ENCODE results near the gene ACTR2. TPM values are rescaled to one million over a fixed set of nuclear protein-coding genes. Genes with fewer than 3 reads are reported as not detected.

ACTR2 gene
- total and polyA plus RNA-seq, 7 experiments from 2014 or later = 180 to 435 (median 255) TPM

- DNase-seq (no peak), ATAC-seq (no peak)
- ChIA-PET CTCF (no interaction called here), POLR2A (interaction anchor here (0.6 kb wide), 1 partner anchor 14 kb away, joined by 3 read pairs; no protein-coding TSS in a partner anchor)
- peaks cover 14 to 26% (median 21%) of the 10 kb centered on the region in 7 donors for H3K4me1 Mint-ChIP-seq
- Histone ChIP-seq H3K36me3 (ENCODE audit: control insufficient read depth in 2 of 3, insufficient read depth in 3 of 3, low read length in 3 of 3) (peaks cover 10 to 69% (median 14%) of the 10 kb centered on the region in 3 experiments), H3K4me3 (ENCODE audit: low read length) (no peak overlapping the region), H3K9me3 (ENCODE audit: control insufficient read depth in 2 of 3, low read length in 3 of 3) (no peaks in the 10 kb centered on the region), H3K4me1 (ENCODE audit: control insufficient read depth in 2 of 2, insufficient read depth in 2 of 2, low read length in 2 of 2) (no peaks in the 10 kb centered on the region), H3K27ac (ENCODE audit: low read depth, low read length) (no peak overlapping the region), H3K27me3 (ENCODE audit: control insufficient read depth in 2 of 2, insufficient read depth in 2 of 2, low read length in 2 of 2) (no peaks in the 10 kb centered on the region)
- H3K9me3 Mint-ChIP-seq = no peaks in the 10 kb centered on the region
- H3K27ac Mint-ChIP-seq = no peak overlapping the region
- intact Hi-C loops (cut with micrococcal nuclease) = loop anchor here (10.0 kb wide), 2 partner anchors 123 to 173 kb away; partner anchors contain the start of gene SPRED2 (in 1 of the 2)
- peaks cover 3 to 22% (median 16%) of the 10 kb centered on the region in 5 donors for H3K36me3 Mint-ChIP-seq
- H3K27me3 Mint-ChIP-seq = no peaks in the 10 kb centered on the region
- no peak overlapping the region for H3K4me3 Mint-ChIP-seq
These were observed 34.0 kb downstream of the ACTR2 start for GRCh38 chr2:65261676-65262075.

- no peaks in the 10 kb centered on the region for H3K9me3 Mint-ChIP-seq
- ATAC-seq (no peak), DNase-seq (no peak)
- no peak overlapping the region for H3K27ac Mint-ChIP-seq
- no peaks in the 10 kb centered on the region for H3K4me1 ChIP-seq (ENCODE audit: control insufficient read depth in 2 of 2, insufficient read depth in 2 of 2, low read length in 2 of 2)
- no peak overlapping the region for H3K4me3 Mint-ChIP-seq
- H3K27ac ChIP-seq (ENCODE audit: low read depth, low read length) = no peak overlapping the region
- peaks cover 4 to 23% (median 19%) of the 10 kb centered on the region in 5 donors for H3K36me3 Mint-ChIP-seq
- H3K4me1 Mint-ChIP-seq = peaks cover 9 to 23% (median 14%) of the 10 kb centered on the region in 7 donors
- H3K36me3 ChIP-seq (ENCODE audit: control insufficient read depth in 2 of 3, insufficient read depth in 3 of 3, low read length in 3 of 3) = peaks cover 18 to 74% (median 20%) of the 10 kb centered on the region in 3 experiments
- ChIA-PET POLR2A (no interaction called here), CTCF (interaction anchor here (0.7 kb wide), 1 partner anchor 39 kb away, joined by 3 read pairs; no protein-coding TSS in a partner anchor)
- no peaks in the 10 kb centered on the region for H3K27me3 ChIP-seq (ENCODE audit: control insufficient read depth in 2 of 2, insufficient read depth in 2 of 2, low read length in 2 of 2)
- intact Hi-C loops (cut with micrococcal nuclease) = loop anchor here (10.0 kb wide), 2 partner anchors 122 to 172 kb away; partner anchors contain the start of gene SPRED2 (in 1 of the 2)
- no peak overlapping the region for H3K4me3 ChIP-seq (ENCODE audit: low read length)
- no peaks in the 10 kb centered on the region for H3K9me3 ChIP-seq (ENCODE audit: control insufficient read depth in 2 of 3, low read length in 3 of 3)
- H3K27me3 Mint-ChIP-seq = no peaks in the 10 kb centered on the region
These were observed 35.6 kb downstream of the ACTR2 start for GRCh38 chr2:65263262-65263661.

GRCh38 chr2:65263986-65264385, 36.4 kb downstream of the ACTR2 start:
- no peaks in the 10 kb centered on the region for H3K27me3 ChIP-seq (ENCODE audit: control insufficient read depth in 2 of 2, insufficient read depth in 2 of 2, low read length in 2 of 2)
- no peak overlapping the region for H3K4me3 Mint-ChIP-seq
- H3K36me3 Mint-ChIP-seq = peaks cover 4 to 29% (median 24%) of the 10 kb centered on the region in 5 donors
- H3K9me3 Mint-ChIP-seq = no peaks in the 10 kb centered on the region
- H3K9me3 ChIP-seq (ENCODE audit: control insufficient read depth in 2 of 3, low read length in 3 of 3) = no peaks in the 10 kb centered on the region
- DNase-seq (no peak), ATAC-seq (no peak)
- H3K27ac ChIP-seq (ENCODE audit: low read depth, low read length) = no peak overlapping the region
- no peak overlapping the region for H3K4me3 ChIP-seq (ENCODE audit: low read length)
- ChIA-PET CTCF (no interaction called here), POLR2A (no interaction called here)
- H3K27ac Mint-ChIP-seq = no peak overlapping the region
- intact Hi-C loops (cut with micrococcal nuclease) = loop anchor here (2.0 to 10.0 kb wide), 4 partner anchors 37 to 171 kb away; partner anchors contain the start of gene SPRED2 (in 1 of the 2)
- H3K36me3 ChIP-seq (ENCODE audit: control insufficient read depth in 2 of 3, insufficient read depth in 3 of 3, low read length in 3 of 3) = peaks cover 21 to 74% (median 21%) of the 10 kb centered on the region in 3 experiments
- peaks cover 8 to 28% (median 9%) of the 10 kb centered on the region in 7 donors for H3K4me1 Mint-ChIP-seq
- H3K4me1 ChIP-seq (ENCODE audit: control insufficient read depth in 2 of 2, insufficient read depth in 2 of 2, low read length in 2 of 2) = no peaks in the 10 kb centered on the region
- no peaks in the 10 kb centered on the region for H3K27me3 Mint-ChIP-seq

GRCh38 chr2:65264821-65265670, 37.4 kb downstream of the ACTR2 start:
- no peak for ATAC-seq

GRCh38 chr2:65265671-65266045, 38.0 kb downstream of the ACTR2 start:
- no peaks in the 10 kb centered on the region for H3K27me3 Mint-ChIP-seq
- H3K36me3 Mint-ChIP-seq = peaks cover 8 to 29% (median 26%) of the 10 kb centered on the region in 5 donors
- intact Hi-C loops (cut with micrococcal nuclease) = loop anchor here (1.0 to 10.0 kb wide), 7 partner anchors 35 to 308 kb away; partner anchors contain the start of gene SPRED2 (in 1 of the 2)
- H3K27ac ChIP-seq (ENCODE audit: low read depth, low read length) = no peak overlapping the region
- ChIA-PET POLR2A (no interaction called here), CTCF (interaction anchor here (0.9 to 1.1 kb wide), 2 partner anchors 10 to 285 kb away, joined by 3 to 7 read pairs; no protein-coding TSS in a partner anchor)
- H3K4me1 Mint-ChIP-seq = peaks cover 8 to 28% (median 10%) of the 10 kb centered on the region in 7 donors
- H3K4me1 ChIP-seq (ENCODE audit: control insufficient read depth in 2 of 2, insufficient read depth in 2 of 2, low read length in 2 of 2) = no peaks in the 10 kb centered on the region
- DNase-seq (no peak), ATAC-seq (no peak)
- peak overlapping the region in 1 of 9 donors; percentile 28 for H3K27ac Mint-ChIP-seq
- H3K9me3 Mint-ChIP-seq = no peaks in the 10 kb centered on the region
- no peak overlapping the region for H3K4me3 ChIP-seq (ENCODE audit: low read length)
- H3K36me3 ChIP-seq (ENCODE audit: control insufficient read depth in 2 of 3, insufficient read depth in 3 of 3, low read length in 3 of 3) = peaks cover 21 to 65% (median 21%) of the 10 kb centered on the region in 3 experiments
- no peak overlapping the region for H3K4me3 Mint-ChIP-seq
- no peaks in the 10 kb centered on the region for H3K9me3 ChIP-seq (ENCODE audit: control insufficient read depth in 2 of 3, low read length in 3 of 3)
- H3K27me3 ChIP-seq (ENCODE audit: control insufficient read depth in 2 of 2, insufficient read depth in 2 of 2, low read length in 2 of 2) = no peaks in the 10 kb centered on the region

More at GRCh38 chr2:65264821-65265670, 37.4 kb downstream of the ACTR2 start:
- DNase-seq = peak in 6 of 9 donors; percentile 23 to 39 (median 34)
- Histone ChIP-seq H3K4me1 (ENCODE audit: control insufficient read depth in 2 of 2, insufficient read depth in 2 of 2, low read length in 2 of 2) (no peaks in the 10 kb centered on the region), H3K27ac (ENCODE audit: low read depth, low read length) (no peak overlapping the region), H3K9me3 (ENCODE audit: control insufficient read depth in 2 of 3, low read length in 3 of 3) (no peaks in the 10 kb centered on the region), H3K36me3 (ENCODE audit: control insufficient read depth in 2 of 3, insufficient read depth in 3 of 3, low read length in 3 of 3) (peaks cover 21 to 70% (median 21%) of the 10 kb centered on the region in 3 experiments), H3K27me3 (ENCODE audit: control insufficient read depth in 2 of 2, insufficient read depth in 2 of 2, low read length in 2 of 2) (no peaks in the 10 kb centered on the region), H3K4me3 (ENCODE audit: low read length) (no peak overlapping the region)
- intact Hi-C loops (cut with micrococcal nuclease) = loop anchor here (1.0 to 10.0 kb wide), 7 partner anchors 36 to 308 kb away; partner anchors contain the start of gene SPRED2 (in 1 of the 2)
- POLR2A ChIA-PET = no interaction called here
- H3K36me3 Mint-ChIP-seq = peaks cover 8 to 29% (median 26%) of the 10 kb centered on the region in 5 donors
- H3K9me3 Mint-ChIP-seq = no peaks in the 10 kb centered on the region
- no peak overlapping the region for H3K4me3 Mint-ChIP-seq
- H3K4me1 Mint-ChIP-seq = peaks cover 8 to 28% (median 10%) of the 10 kb centered on the region in 7 donors
- CTCF ChIA-PET = interaction anchor here (0.7 to 1.1 kb wide), 3 partner anchors 11 to 286 kb away, joined by 3 to 7 read pairs (median 3); no protein-coding TSS in a partner anchor
- no peaks in the 10 kb centered on the region for H3K27me3 Mint-ChIP-seq
- peak overlapping the region in 5 of 9 donors; percentile 13 to 71 (median 57) for H3K27ac Mint-ChIP-seq

GRCh38 chr2:65267008-65267407, 39.4 kb downstream of the ACTR2 start:
- peaks cover 8 to 28% (median 26%) of the 10 kb centered on the region in 5 donors for H3K36me3 Mint-ChIP-seq
- POLR2A ChIA-PET = interaction anchor here (0.6 kb wide), 1 partner anchor 535 kb away, joined by 3 read pairs; no protein-coding TSS in a partner anchor
- intact Hi-C loops (cut with micrococcal nuclease) = loop anchor here (5.0 to 10.0 kb wide), 3 partner anchors 85 to 168 kb away; partner anchors contain the start of gene SPRED2 (in 1 of the 2)

More at GRCh38 chr2:65267008-65267407, 39.4 kb downstream of the ACTR2 start:
- Histone ChIP-seq H3K27me3 (ENCODE audit: control insufficient read depth in 2 of 2, insufficient read depth in 2 of 2, low read length in 2 of 2) (no peaks in the 10 kb centered on the region), H3K36me3 (ENCODE audit: control insufficient read depth in 2 of 3, insufficient read depth in 3 of 3, low read length in 3 of 3) (peaks cover 21 to 66% (median 21%) of the 10 kb centered on the region in 3 experiments), H3K9me3 (ENCODE audit: control insufficient read depth in 2 of 3, low read length in 3 of 3) (no peaks in the 10 kb centered on the region), H3K27ac (ENCODE audit: low read depth, low read length) (no peak overlapping the region), H3K4me3 (ENCODE audit: low read length) (no peak overlapping the region), H3K4me1 (ENCODE audit: control insufficient read depth in 2 of 2, insufficient read depth in 2 of 2, low read length in 2 of 2) (no peaks in the 10 kb centered on the region)
- Mint-ChIP-seq H3K4me1 (peaks cover 4 to 22% (median 9%) of the 10 kb centered on the region in 7 donors), H3K27me3 (no peaks in the 10 kb centered on the region), H3K9me3 (no peaks in the 10 kb centered on the region), H3K27ac (peak overlapping the region in 6 of 9 donors; percentile 1 to 24 (median 16)), H3K4me3 (no peak overlapping the region)
- ATAC-seq (no peak), DNase-seq (no peak)
- CTCF ChIA-PET = no interaction called here
